ENCODE measurements around the gene PI3.

The PI3 gene

DNA sequence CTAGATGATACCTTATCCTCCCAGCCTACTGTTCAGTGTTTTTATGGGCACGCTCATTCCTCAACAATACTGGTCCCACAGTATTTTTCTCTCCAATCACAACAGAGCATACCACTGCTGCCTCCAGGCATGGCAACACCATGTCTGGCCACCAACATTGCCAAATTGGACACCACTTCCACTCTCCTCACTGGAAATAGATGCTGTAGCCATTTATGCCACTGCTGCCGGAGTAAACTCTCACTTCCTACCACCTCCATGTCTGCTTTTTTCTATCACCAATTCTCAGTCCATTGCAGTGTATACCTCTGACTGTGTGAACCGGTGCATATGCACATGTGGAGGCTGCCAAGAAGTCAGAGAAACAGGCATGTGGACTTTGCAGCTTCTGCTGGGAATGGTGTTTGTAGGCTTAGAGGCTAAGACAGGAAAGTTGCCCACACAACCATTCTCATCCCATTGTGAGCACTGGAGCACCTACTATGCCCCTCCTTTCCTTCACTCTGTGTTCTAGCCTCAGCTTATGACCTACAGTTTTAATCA lies 14.4 kb downstream of the PI3 start:
- no peak for DNase-seq

DNA sequence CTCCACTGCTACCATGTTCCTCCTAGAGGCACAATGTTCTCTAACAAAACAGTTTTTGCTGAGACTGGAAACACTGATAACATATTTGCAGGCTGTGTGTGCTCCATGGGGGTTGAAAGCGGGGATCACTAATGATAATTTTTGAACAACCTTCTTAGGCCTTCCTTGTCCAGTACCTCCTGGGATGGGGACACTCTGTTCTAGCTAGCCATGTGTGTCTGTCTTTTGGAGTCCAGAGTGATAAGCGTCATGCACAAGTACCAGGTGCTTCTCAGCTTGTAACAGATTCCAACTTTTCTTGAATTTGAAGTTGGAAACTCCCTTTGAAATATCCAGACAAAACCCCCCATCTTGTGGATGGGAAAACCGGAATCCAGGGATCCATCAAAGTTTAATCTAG lies 15.2 kb downstream of the PI3 start:
- no peak for DNase-seq

DNA sequence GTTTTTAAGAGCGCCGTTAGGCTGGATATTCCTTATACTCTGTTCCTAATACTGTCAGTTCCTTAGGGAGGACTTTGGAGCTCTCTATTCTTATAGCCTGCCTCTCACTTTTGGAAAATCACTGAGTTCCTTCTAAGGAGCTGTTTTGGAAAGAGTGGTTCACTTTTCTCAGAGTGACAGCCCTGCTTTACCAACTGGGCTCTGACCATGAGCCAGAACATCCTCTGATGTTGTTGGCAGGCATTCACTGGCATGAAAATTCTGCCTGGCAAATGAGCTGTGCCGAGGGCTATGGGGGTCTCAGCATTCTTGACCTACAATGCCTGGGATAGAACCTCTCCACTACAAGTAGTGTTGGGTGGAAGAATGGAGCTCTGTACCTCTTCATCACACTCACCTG lies 17.2 kb downstream of the PI3 start:
- DNase-seq: no peak

DNA sequence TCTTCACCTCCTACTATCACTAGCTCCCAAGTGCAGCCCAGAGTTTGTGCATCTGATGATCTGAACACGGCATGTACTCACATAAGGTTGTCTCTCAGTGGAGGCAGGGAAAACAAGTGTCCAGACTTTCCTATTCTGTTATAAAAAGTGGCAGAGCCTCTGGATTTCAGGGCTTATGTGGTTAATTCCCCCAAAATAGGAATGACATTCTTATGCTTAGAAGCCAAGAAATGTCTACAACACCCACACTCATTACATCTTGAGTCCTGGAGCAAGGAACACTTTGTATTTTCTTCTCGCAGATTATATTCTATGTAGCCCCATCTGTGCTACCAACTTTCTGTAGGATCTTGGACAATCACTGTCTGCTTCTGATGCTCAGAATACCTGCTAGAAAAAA lies 18.6 kb downstream of the PI3 start:
- DNase-seq: no peak

GRCh38 chr20:45206725-45207124 lies 32.0 kb downstream of the PI3 start, which contains the start of gene SEMG1:
Gene SEMG1 (plus strand): TSS chr20:45207033. CDS start chr20:45207054, 21 bp downstream.
- no peak for DNase-seq

GRCh38 chr20:45209924-45210323 lies 35.2 kb downstream of the PI3 start:
- no peak for DNase-seq

- DNase-seq: no peak
These were observed 37.1 kb downstream of the PI3 start for GRCh38 chr20:45211569-45212474.

GRCh38 chr20:45212836-45213235 lies 38.1 kb downstream of the PI3 start:
- DNase-seq: no peak

DNA sequence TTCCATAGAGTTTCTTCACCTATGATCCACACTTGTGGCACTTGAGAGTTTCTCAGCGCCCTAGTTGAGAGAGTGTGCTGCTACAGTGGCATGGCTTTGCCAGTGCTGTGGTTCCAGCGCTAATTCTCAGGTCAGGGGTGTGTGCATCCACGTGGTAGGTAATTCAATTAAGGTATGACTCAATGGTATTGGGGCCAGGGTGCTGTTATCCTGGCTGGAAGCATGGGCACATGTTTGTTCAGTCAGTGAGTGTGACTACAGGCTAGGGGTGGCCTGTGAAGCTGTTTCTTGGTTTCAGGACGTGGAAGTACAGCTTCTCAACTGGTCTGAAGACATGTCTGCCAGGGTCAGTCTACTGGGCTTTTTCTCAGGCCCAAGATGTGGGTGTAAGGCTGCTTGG lies 43.4 kb downstream of the PI3 start:
- no peak for DNase-seq

DNA sequence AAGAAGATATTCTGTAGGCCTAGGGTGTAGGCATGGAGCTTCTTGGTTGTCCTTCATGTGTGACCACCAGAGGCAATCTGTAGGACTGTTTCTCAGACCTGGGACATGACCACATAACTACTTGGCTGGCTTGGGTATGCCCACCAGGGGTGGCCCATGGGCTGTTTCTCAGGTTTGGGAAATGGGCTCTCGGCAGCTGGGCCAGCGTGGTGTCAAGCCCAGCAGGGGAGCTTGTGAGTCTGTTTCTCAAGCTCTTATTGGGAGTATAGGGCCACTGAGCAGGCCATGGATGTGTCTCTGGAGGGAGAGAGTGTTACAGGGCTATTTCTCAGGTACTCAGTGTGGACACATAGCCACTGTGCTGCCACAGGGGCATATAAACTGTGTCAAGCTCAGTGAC lies 43.9 kb downstream of the PI3 start:
- DNase-seq: no peak

- DNase-seq: no peak
These were observed 46.4 kb downstream of the PI3 start, which contains the start of gene SEMG2 for GRCh38 chr20:45221076-45221475. Gene SEMG2 (plus strand): TSS chr20:45221373. CDS start chr20:45221390, 17 bp downstream.

DNA sequence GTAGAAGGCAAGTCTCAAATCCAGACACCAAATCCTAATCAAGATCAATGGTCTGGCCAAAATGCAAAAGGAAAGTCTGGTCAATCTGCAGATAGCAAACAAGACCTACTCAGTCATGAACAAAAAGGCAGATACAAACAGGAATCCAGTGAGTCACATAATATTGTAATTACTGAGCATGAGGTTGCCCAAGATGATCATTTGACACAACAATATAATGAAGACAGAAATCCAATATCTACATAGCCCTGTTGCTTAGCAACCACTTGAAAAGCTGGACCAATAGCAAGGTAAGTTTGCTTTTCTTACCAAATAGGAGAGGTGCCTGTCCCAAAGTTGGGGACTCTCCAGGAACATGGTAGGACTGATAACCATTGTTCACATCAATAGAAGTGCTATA lies 48.4 kb downstream of the PI3 start:
- no peak for DNase-seq
